Dedifferentiated amniotic fluid mesenchymal stem cell (primary cell): Measurements from ENCODE around the gene IGHMBP2.
"Not testable (repeated sequence)": the region's sequence is repeated elsewhere in the genome, so short reads cannot be mapped to it uniquely, and the experiment has no call there.

ENCODE experiments used
- DNase-seq: peaks from one replicate; pipeline ENCODE4 v3.0.0-alpha.2; 2016; ENCODE audit errors: extremely low spot score

The IGHMBP2 gene

DNA sequence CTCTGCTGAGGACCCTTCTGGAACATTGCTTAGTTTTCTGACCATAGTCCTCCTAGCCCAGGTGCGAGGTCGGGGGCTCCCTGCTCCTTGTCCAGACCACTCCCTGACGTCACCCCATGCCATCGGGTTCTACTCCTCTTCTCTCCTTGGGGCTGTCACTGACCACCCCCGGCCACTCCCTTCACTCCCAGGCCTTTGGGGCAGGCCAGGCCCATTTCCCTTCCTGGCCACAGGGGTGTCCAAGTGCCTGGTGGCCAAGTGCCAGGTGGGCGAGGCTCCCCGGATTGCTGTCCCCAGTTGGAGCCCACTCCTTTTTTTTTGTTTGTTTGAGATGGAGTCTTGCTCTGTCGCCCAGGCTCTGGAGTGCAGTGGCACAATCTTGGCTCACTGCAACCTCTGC is 57.6 kb downstream of the IGHMBP2 start:
- DNase-seq, result no peak

DNA sequence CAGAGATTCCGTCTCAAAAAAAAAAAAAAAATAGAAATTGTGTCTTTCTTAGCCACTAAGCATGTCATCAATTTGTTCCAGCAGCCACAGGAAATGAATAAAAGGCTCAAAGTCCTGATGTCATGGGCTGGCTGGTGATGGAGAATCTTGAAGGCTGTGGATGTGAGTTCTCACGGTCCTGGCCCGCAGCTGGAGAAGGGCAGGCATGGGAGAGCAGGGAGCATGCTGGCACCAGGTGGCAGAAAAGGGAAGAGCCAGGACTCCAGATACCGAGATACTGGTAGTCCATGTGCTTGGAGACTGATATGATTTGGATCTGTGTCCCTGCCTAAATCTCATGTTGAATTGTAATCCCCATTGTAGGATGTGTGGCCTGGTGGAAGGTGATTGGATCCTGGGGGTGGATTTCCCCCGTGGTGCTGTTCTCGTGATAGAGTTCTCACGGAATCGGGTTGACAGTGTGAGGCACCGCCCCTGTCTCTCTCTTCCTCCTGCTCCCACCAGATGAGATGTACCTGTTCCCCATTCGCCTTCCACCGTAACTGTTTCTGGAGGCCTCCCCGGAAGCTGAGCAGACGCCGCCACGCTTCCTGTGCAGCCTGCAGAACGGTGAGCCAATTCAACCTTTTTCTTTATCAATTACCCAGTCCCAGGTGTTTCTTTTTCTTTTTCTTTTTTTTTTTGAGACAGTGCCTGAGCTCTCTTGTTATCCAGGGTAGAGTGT is 59.0 kb downstream of the IGHMBP2 start:
- no peak for DNase-seq

- DNase-seq, result no peak
These were observed 60.1 kb downstream of the IGHMBP2 start for GRCh38 chr11:68963779-68964178.

DNA sequence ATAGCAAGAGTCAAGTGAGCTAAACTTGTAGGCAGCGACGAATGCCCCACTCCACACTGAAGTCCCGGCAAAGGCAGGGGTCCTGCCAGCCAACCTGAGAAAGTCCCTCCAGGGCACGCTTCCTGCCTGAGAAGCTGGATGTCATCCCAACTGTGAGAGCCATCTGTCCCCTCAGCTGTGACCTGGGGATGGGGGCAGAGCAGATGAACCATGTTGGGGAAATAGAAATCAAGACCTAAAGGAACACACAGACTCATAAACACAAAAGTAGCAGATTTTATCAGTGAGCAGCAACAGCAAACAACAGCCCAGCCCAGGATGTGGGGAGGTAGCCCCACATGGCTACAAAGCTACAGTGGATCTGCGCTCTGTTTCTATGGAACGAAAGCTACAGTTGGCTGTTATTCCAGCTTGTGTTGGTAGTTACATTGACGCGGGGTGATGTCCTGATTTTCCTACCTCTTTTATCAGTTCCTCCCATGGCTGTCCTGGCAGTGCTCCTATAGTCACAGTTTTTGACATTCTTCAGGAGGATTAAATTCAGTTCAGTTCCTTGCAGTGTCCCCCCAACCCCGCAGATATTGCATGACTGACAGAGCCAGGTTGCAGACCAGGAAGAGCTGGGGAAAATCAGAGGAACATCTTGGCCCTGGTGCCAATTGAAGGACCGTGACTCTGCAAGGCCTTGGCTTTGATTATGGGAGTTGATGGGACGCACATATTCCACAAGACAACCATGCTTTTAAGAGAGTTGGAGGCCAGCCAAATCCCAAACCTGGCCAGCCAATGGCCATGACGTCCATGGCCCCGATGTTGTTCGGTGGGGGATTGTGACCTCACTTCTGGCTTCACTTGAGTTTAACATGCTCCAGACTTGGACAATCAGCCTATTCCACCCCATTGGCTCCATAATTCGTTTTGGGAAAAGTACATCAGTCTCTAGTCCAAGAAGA is 62.5 kb downstream of the IGHMBP2 start:
- no peak for DNase-seq

- no peak for DNase-seq
These were observed 63.4 kb downstream of the IGHMBP2 start for GRCh38 chr11:68966894-68967780.

GRCh38 chr11:68968306-68969250 is 64.9 kb downstream of the IGHMBP2 start:
- no peak for DNase-seq

DNA sequence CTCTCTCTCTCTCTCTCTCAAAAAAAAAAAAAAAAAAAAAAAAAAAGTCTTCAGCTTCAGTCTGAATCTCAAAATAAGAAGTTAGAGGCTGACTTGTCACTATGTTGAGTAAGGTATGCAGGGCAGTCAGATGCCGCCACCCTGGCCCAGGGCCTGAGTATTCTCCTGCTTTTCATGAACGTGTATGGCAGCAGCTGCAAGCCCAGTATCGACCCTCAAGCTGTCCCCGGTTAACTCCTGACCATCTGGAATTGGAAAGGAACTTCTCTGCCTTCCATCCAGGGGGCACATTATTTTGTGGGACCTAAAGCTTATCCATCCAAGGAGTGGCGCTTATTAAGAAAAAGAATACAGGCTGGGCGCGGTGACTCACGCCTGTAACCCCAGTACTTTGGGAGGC is 65.7 kb downstream of the IGHMBP2 start:
- no peak for DNase-seq

GRCh38 chr11:68970921-68971636 is 67.4 kb downstream of the IGHMBP2 start:
- DNase-seq, result no peak

DNA sequence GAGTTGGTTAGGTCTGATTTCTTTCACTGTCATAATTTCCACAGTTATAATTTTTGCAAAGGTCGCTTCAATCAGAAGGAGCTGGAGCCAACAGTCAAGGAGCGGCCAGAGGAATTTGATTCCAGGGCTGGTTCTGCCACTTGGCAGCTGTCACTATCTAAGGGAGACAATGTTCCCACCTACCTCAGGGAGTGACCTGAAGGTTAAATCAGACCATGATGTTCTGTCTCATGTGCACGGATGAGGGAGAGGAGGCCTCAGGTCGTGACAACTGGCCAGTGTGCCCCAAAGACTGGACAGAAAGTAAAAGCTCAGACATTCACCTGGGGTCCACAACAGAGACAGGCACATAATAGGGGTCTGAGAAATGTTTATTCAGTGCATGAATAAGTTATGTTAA is 69.5 kb downstream of the IGHMBP2 start:
- DNase-seq, result no peak

GRCh38 chr11:68973706-68974105 is 70.0 kb downstream of the IGHMBP2 start:
- DNase-seq, result not testable (repeated sequence)

GRCh38 chr11:68974421-68975194 is 70.9 kb downstream of the IGHMBP2 start:
- no peak for DNase-seq

- no peak for DNase-seq
These were observed 72.4 kb downstream of the IGHMBP2 start for GRCh38 chr11:68976095-68976494.

GRCh38 chr11:68976563-68976962 is 72.9 kb downstream of the IGHMBP2 start:
- no peak for DNase-seq

GRCh38 chr11:68977781-68978625 is 74.3 kb downstream of the IGHMBP2 start:
- DNase-seq, result no peak

- no peak for DNase-seq
These were observed 74.9 kb downstream of the IGHMBP2 start for GRCh38 chr11:68978626-68978930.

DNA sequence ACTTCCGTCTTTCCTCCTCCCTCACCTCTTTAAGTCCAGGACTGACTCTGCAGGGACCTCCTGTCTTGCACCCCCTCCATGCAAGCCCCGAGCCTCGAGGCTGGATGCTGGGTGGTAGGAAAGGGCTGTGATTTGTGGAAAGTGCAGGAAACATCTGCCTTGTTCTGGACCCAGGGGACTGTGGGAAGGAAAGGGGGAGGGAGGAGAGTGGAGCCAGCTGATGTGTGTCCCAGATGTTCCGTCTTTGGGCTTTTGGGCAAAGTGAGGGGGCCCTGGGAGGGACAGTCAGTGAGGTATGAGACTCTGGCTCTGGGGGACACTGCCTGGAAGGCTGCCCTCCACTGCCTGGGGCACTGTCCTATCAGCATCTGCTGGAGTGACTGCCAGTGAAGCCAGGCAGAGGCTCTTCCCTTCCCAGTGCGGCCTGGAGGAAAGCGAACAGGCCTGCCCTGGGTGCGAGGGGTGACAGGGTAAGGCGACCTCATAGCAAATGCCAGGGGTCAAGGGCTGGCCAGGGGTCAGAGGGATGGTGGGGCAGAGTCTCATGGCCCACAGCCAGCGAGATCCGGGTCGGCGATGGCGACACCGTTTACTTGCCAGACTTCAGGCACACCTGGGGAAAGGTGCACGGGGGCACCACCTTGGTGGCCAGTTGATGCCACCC is 75.4 kb downstream of the IGHMBP2 start:
- no peak for DNase-seq

DNA sequence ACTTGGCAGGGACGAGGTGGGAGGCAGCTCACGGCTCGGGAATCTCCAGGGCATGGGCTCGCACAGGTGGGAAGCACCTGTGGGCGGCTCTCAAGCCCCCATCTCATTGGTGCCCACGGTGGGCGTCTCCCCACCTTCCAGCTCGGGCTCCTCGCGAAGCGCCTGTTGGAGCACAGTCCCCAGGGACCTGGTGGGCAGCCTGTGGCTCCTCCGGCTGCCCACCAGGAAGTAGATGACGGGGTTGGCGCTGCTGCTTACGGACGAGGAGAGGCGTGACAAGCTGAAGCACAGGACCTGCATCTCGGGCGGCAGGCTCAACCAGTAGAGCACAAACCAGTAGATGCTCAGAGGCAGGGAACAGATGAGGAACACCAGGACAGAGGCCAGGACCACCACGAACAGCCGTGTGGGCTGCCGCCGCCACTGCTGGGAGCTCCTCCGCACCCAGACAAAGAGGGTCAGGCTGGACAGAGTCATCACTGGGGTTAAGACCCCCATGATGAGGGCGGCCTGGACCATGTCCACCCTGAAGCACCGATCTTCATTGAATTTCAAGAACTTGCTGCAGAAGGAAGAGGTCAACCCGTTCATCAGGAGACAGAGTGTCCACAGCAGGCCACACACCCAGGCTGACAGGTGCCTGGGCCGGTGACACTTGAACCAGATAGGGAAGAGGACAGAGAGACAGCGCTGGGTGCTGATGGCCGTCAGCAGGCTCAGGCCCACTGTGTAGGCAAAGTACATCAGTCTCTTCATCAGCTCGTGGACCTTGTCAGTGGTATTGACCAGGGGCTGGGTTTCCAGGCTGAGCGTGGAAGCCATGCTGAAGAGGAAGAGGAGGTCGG is 76.5 kb downstream of the IGHMBP2 start:
- no peak for DNase-seq
